ENCODE results near the gene P3H2. TPM values are rescaled to one million over a fixed set of nuclear protein-coding genes. Genes with fewer than 3 reads are reported as not detected.

The P3H2 gene
- total and polyA plus RNA-seq, 2 experiments from 2014 or later: 4.7 to 14.9 TPM

GRCh38 chr3:190005343-190006113 is 115.2 kb downstream of the P3H2 start:
- Histone ChIP-seq H3K27ac (no peak overlapping the region), H4K20me1 (ENCODE audit: insufficient read depth) (no peaks in the 10 kb centered on the region), H3K9ac (no peak overlapping the region), H3K4me3 (no peak overlapping the region), H3K79me2 (ENCODE audit: insufficient read depth) (no peaks in the 10 kb centered on the region), H3K9me2 (ENCODE audit: insufficient read depth) (no peaks in the 10 kb centered on the region; the same call in 1 of the 2 replicates), H2AFZ (no peak overlapping the region), H3K4me1 (ENCODE audit: insufficient read depth) (peaks cover 21% of the 10 kb centered on the region), H3K4me2 (ENCODE audit: unreplicated experiment) (no peak overlapping the region), H3K27me3 (replicated peaks; ENCODE audit: insufficient read depth) (no peaks in the 10 kb centered on the region), H3K36me3 (ENCODE audit: low read depth) (no peaks in the 10 kb centered on the region), H3K9me3 (ENCODE audit: low read depth) (no peaks in the 10 kb centered on the region), H3F3A (ENCODE audit: insufficient read depth) (peaks cover 16% of the 10 kb centered on the region; the same call in 1 of the 2 replicates)
- in situ Hi-C loops (cut with MboI): no loop called here
- TF ChIP-seq EZH2 (IDR thresholded peaks at IDR 0.05; ENCODE audit: insufficient read depth, poor library complexity, severe bottlenecking) (no peak), EZH2phosphoT487 (IDR thresholded peaks at IDR 0.05; ENCODE audit: insufficient read depth, low read depth) (no peak)
- no peak for DNase-seq
- 91% methylated on average over 4 of the region's 4 CpGs for WGBS, 2 experiments (ENCODE audit: low coverage in 1 of 2, low lambda C conversion rate in 2 of 2, missing lambda C conversion rate in 2 of 2)

GRCh38 chr3:190004656-190005055 is 116.0 kb downstream of the P3H2 start:
- no peak overlapping the region for H3K27ac ChIP-seq
- H3K4me3 ChIP-seq: no peak overlapping the region
- H3K79me2 ChIP-seq (ENCODE audit: insufficient read depth): no peaks in the 10 kb centered on the region
- H3F3A ChIP-seq (ENCODE audit: insufficient read depth): peaks cover 16% of the 10 kb centered on the region; the same call in 1 of the 2 replicates
- H3K36me3 ChIP-seq (ENCODE audit: low read depth): no peaks in the 10 kb centered on the region
- no peak overlapping the region for H3K4me2 ChIP-seq (ENCODE audit: unreplicated experiment)
- no peaks in the 10 kb centered on the region for H3K9me3 ChIP-seq (ENCODE audit: low read depth)
- no peak overlapping the region for H2AFZ ChIP-seq
- no peak overlapping the region for H3K9ac ChIP-seq
- no peaks in the 10 kb centered on the region for H3K27me3 ChIP-seq (replicated peaks; ENCODE audit: insufficient read depth)
- H4K20me1 ChIP-seq (ENCODE audit: insufficient read depth): no peaks in the 10 kb centered on the region
- DNase-seq: no peak
- no peak for TF ChIP-seq EZH2 (IDR thresholded peaks at IDR 0.05; ENCODE audit: insufficient read depth, poor library complexity, severe bottlenecking)
- TF ChIP-seq EZH2phosphoT487 (IDR thresholded peaks at IDR 0.05; ENCODE audit: insufficient read depth, low read depth): no peak
- H3K4me1 ChIP-seq (ENCODE audit: insufficient read depth): peaks cover 21% of the 10 kb centered on the region
- 48 to 56% methylated on average over 5 of the region's 5 CpGs for WGBS, 2 experiments (ENCODE audit: low coverage in 1 of 2, low lambda C conversion rate in 2 of 2, missing lambda C conversion rate in 2 of 2)
- in situ Hi-C loops (cut with MboI): no loop called here
- H3K9me2 ChIP-seq (ENCODE audit: insufficient read depth): no peaks in the 10 kb centered on the region

- Histone ChIP-seq H3K9me3 (ENCODE audit: low read depth) (no peaks in the 10 kb centered on the region), H3K36me3 (ENCODE audit: low read depth) (no peaks in the 10 kb centered on the region), H3F3A (ENCODE audit: insufficient read depth) (peaks cover 16% of the 10 kb centered on the region; the same call in 1 of the 2 replicates), H3K4me3 (peak overlapping the region; percentile 1; the same call in 1 of the 2 replicates), H3K27me3 (replicated peaks; ENCODE audit: insufficient read depth) (no peaks in the 10 kb centered on the region), H3K9ac (no peak overlapping the region), H3K4me2 (ENCODE audit: unreplicated experiment) (peak overlapping the region; percentile 54), H4K20me1 (ENCODE audit: insufficient read depth) (no peaks in the 10 kb centered on the region), H3K79me2 (ENCODE audit: insufficient read depth) (no peaks in the 10 kb centered on the region), H2AFZ (no peak overlapping the region), H3K27ac (peak overlapping the region; percentile 28; the same call in 1 of the 2 replicates), H3K9me2 (ENCODE audit: insufficient read depth) (no peaks in the 10 kb centered on the region), H3K4me1 (ENCODE audit: insufficient read depth) (peaks cover 21% of the 10 kb centered on the region)
- peak; percentile 75 for DNase-seq
- WGBS, 2 experiments (ENCODE audit: low coverage in 1 of 2, low lambda C conversion rate in 2 of 2, missing lambda C conversion rate in 2 of 2): 11 to 12% methylated on average over 3 of the region's 3 CpGs
- in situ Hi-C loops (cut with MboI): no loop called here
- TF ChIP-seq EZH2 (IDR thresholded peaks at IDR 0.05; ENCODE audit: insufficient read depth, poor library complexity, severe bottlenecking) (no peak), EZH2phosphoT487 (IDR thresholded peaks at IDR 0.05; ENCODE audit: insufficient read depth, low read depth) (peak; percentile 80; the same call in 1 of the 2 replicates)
These were observed 117.0 kb downstream of the P3H2 start for GRCh38 chr3:190003681-190004123.

GRCh38 chr3:190003068-190003467 is 117.6 kb downstream of the P3H2 start:
- Histone ChIP-seq H3K27me3 (replicated peaks; ENCODE audit: insufficient read depth) (no peaks in the 10 kb centered on the region), H4K20me1 (ENCODE audit: insufficient read depth) (no peaks in the 10 kb centered on the region), H3K9me2 (ENCODE audit: insufficient read depth) (no peaks in the 10 kb centered on the region), H3K4me3 (peak overlapping the region; percentile 1; the same call in 1 of the 2 replicates), H3K27ac (0 out of 2 replicates have a peak overlapping the region, but pooled peaks have one; percentile 28), H3F3A (ENCODE audit: insufficient read depth) (peaks cover 16% of the 10 kb centered on the region; the same call in 1 of the 2 replicates), H3K9me3 (ENCODE audit: low read depth) (no peaks in the 10 kb centered on the region), H3K79me2 (ENCODE audit: insufficient read depth) (no peaks in the 10 kb centered on the region), H2AFZ (no peak overlapping the region), H3K9ac (no peak overlapping the region), H3K4me1 (ENCODE audit: insufficient read depth) (peaks cover 21% of the 10 kb centered on the region), H3K36me3 (ENCODE audit: low read depth) (no peaks in the 10 kb centered on the region), H3K4me2 (ENCODE audit: unreplicated experiment) (peak overlapping the region; percentile 54)
- 53 to 56% methylated on average over 3 of the region's 3 CpGs for WGBS, 2 experiments (ENCODE audit: low coverage in 1 of 2, low lambda C conversion rate in 2 of 2, missing lambda C conversion rate in 2 of 2)
- in situ Hi-C loops (cut with MboI): no loop called here
- no peak for DNase-seq
- TF ChIP-seq EZH2 (IDR thresholded peaks at IDR 0.05; ENCODE audit: insufficient read depth, poor library complexity, severe bottlenecking) (no peak), EZH2phosphoT487 (IDR thresholded peaks at IDR 0.05; ENCODE audit: insufficient read depth, low read depth) (no peak)
